ENCODE data around the gene DRC1.

GRCh38 chr2:26380281-26380680 lies 21.4 kb upstream of the DRC1 start:
- TF ChIP-seq POLR2A (IDR thresholded peaks at IDR 0.05; ENCODE audit: low read depth, low read length): no peak
- no peak for TF ChIP-seq CTCF (conservative IDR thresholded peaks at IDR 0.05; ENCODE audit: low read depth, low read length)
- no peak for TF ChIP-seq MAZ (IDR thresholded peaks at IDR 0.05; ENCODE audit: borderline replicate concordance, low read depth, low read length)
- no peak for TF ChIP-seq RAD21 (IDR thresholded peaks at IDR 0.05; ENCODE audit: low read length)
- no peak for TF ChIP-seq FOS (IDR thresholded peaks at IDR 0.05; ENCODE audit: low read depth, low read length)
